Loucy (cell line): ENCODE measurements around the gene BCCIP.

Experiments
- H2AFZ ChIP-seq: fragments of 200-600 bp; sonication (generic); 2 replicates; pipeline ENCODE4 v1.6.0; 2016; ENCODE audit warnings: antibody characterized with exemption, mild to moderate bottlenecking, low read length, moderate library complexity
- H3F3A ChIP-seq: fragments of 200-600 bp; 2 replicates; pipeline ENCODE4 v1.6.0; 2016; ENCODE audit warnings: antibody characterized with exemption, low read depth, mild to moderate bottlenecking
- H3K27me3 ChIP-seq: fragments of 200-600 bp; sonication (generic); 2 replicates; pipeline ENCODE4 v1.6.1; 2014; ENCODE audit warnings: low read length, mild to moderate bottlenecking; ENCODE audit not compliant: insufficient read depth, poor library complexity, severe bottlenecking
- H3K36me3 ChIP-seq: fragments of 200-600 bp; sonication (generic); 2 replicates; pipeline ENCODE4 v1.6.1; 2016; ENCODE audit warnings: low read length; ENCODE audit not compliant: insufficient read depth
- H3K4me1 ChIP-seq: fragments of 200-600 bp; sonication (generic); 2 replicates; pipeline ENCODE4 v1.5.1; 2014; ENCODE audit warnings: low read length, mild to moderate bottlenecking; ENCODE audit not compliant: insufficient read depth, poor library complexity, severe bottlenecking
- H3K4me2 ChIP-seq: fragments of 200-600 bp; sonication (generic); 2 replicates; pipeline ENCODE4 v1.6.0; 2014; ENCODE audit warnings: antibody characterized with exemption, low read length, low read depth, mild to moderate bottlenecking; ENCODE audit not compliant: poor library complexity, severe bottlenecking
- H3K4me3 ChIP-seq: fragments of 200-600 bp; sonication (generic); 2 replicates; pipeline ENCODE4 v1.5.1; 2014; ENCODE audit warnings: low read length, mild to moderate bottlenecking, mixed read lengths; ENCODE audit not compliant: poor library complexity, severe bottlenecking
- H3K79me2 ChIP-seq: fragments of 200-600 bp; sonication (generic); 2 replicates; pipeline ENCODE4 v1.6.1; 2014; ENCODE audit warnings: low read length; ENCODE audit not compliant: insufficient read depth
- H3K9ac ChIP-seq: fragments of 200-600 bp; sonication (generic); 2 replicates; pipeline ENCODE4 v1.6.0; 2014; ENCODE audit warnings: mild to moderate bottlenecking, low read depth, low read length, moderate library complexity; ENCODE audit not compliant: poor library complexity, severe bottlenecking
- H3K9me2 ChIP-seq: fragments of 200-600 bp; sonication (generic); replicated peaks from 2 replicates; pipeline ENCODE4 v1.6.1; 2016; ENCODE audit warnings: low read depth, low read length, mixed read lengths
- H3K9me3 ChIP-seq: fragments of 200-600 bp; sonication (generic); 2 replicates; pipeline ENCODE4 v1.6.1; 2014; ENCODE audit warnings: mild to moderate bottlenecking, antibody characterized with exemption, low read length, low read depth; ENCODE audit not compliant: insufficient read depth
- H4K20me1 ChIP-seq: fragments of 200-600 bp; sonication (generic); 2 replicates; pipeline ENCODE4 v1.6.0; 2014; ENCODE audit warnings: antibody characterized with exemption, low read length, mild to moderate bottlenecking; ENCODE audit not compliant: insufficient read depth, poor library complexity, severe bottlenecking
- EZH2phosphoT487 ChIP-seq: fragments of 200-600 bp; IDR thresholded peaks from 2 replicates; pipeline ENCODE4 v1.6.1; 2018; ENCODE audit warnings: antibody characterized with exemption, mild to moderate bottlenecking, moderate library complexity, borderline replicate concordance
- TF ChIP-seq, protein P1 (sequence below): fragments of 200-600 bp; sonication (generic); conservative IDR thresholded peaks from 2 replicates; pipeline ENCODE4 v1.5.1; 2014; ENCODE audit warnings: mild to moderate bottlenecking, antibody characterized with exemption, low read length

The BCCIP gene

DNA sequence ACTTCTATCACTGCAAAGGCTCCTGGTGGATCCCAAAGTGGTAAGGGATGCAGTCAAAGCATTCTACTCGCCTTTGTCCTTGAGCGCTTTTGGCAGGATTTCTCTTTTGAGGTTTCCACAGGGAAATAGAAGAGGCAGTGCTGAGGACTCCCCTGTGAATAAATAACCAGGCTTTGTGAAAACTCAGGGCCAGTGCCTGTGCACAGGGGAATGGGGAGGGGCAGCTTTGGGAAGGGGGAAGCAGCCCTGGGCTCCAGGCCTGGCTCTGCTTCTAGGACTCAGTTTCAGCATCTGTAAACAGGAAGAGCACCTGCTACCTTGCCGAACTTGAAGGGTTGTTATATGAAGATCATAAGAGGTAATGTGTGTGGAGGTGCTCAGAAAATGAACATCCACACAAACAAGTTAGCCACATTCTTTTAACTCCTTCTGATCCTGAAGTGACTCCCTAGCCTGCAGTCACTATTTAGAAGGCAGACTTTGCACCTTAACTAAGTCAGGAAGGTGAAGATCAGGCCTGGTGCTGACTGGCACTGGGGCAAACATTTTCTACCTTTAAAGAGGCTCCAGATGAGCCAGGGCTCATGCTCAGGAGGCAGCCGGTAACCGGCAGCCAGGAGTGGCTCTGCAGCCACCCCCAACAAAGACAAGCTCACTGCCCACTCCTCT, 25.2 kb upstream of the BCCIP start:
- Histone ChIP-seq H4K20me1 (no peaks in the 10 kb centered on the region), H3K36me3 (peaks cover 9% of the 10 kb centered on the region; the same call in 1 of the 2 replicates), H3K79me2 (no peaks in the 10 kb centered on the region), H3K9me2 (no peaks in the 10 kb centered on the region), H3F3A (no peaks in the 10 kb centered on the region), H3K9me3 (no peaks in the 10 kb centered on the region), H3K4me3 (no peak overlapping the region), H3K4me1 (peaks cover 5% of the 10 kb centered on the region), H3K4me2 (no peak overlapping the region), H3K9ac (no peak overlapping the region), H3K27me3 (no peaks in the 10 kb centered on the region), H2AFZ (no peak overlapping the region)
- no peak for TF ChIP-seq EZH2phosphoT487
- TF ChIP-seq, protein P1, sequence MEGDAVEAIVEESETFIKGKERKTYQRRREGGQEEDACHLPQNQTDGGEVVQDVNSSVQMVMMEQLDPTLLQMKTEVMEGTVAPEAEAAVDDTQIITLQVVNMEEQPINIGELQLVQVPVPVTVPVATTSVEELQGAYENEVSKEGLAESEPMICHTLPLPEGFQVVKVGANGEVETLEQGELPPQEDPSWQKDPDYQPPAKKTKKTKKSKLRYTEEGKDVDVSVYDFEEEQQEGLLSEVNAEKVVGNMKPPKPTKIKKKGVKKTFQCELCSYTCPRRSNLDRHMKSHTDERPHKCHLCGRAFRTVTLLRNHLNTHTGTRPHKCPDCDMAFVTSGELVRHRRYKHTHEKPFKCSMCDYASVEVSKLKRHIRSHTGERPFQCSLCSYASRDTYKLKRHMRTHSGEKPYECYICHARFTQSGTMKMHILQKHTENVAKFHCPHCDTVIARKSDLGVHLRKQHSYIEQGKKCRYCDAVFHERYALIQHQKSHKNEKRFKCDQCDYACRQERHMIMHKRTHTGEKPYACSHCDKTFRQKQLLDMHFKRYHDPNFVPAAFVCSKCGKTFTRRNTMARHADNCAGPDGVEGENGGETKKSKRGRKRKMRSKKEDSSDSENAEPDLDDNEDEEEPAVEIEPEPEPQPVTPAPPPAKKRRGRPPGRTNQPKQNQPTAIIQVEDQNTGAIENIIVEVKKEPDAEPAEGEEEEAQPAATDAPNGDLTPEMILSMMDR, result no peak

DNA sequence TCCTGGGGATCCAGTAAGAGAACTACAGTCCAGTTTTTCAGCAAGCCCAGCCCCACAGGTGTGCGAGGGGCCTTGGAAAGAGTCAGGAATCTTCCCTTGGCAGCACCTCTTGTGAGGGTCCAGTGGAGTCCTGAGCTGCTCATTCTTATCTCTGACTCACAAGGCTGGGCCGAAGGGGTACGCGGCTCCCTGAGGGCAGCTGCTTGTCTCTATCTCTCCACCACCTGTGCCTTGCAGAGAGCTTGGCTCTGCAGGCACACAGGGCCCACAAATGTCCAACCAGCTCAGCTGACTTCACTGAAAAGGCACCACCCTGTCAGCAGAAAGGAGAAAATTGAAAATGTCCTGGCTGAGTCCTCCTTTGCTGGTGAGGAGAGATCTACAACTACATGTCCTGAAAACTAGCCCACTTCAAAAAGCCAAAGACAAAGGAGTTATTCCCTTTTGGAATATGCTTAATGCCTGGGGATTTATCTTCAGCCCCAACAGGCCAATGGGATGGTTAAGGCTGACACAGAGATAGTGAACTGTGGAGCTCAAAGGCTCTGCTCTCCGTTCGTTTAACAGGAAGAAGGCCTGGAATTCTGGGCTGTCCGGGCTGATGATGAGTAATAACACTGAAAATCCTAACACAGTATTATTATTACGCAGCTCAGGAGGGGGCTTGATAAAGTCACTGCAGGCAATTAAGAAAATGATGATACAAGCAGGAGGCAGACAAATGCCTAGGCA, 23.7 kb upstream of the BCCIP start:
- H3K4me1 ChIP-seq, result peaks cover 5% of the 10 kb centered on the region
- H3F3A ChIP-seq, result no peaks in the 10 kb centered on the region
- H3K79me2 ChIP-seq, result no peaks in the 10 kb centered on the region
- H3K4me3 ChIP-seq, result no peak overlapping the region
- no peaks in the 10 kb centered on the region for H3K27me3 ChIP-seq
- no peaks in the 10 kb centered on the region for H4K20me1 ChIP-seq
- no peak overlapping the region for H2AFZ ChIP-seq
- TF ChIP-seq EZH2phosphoT487, result no peak
- TF ChIP-seq, protein P1, result no peak
- H3K9me2 ChIP-seq, result no peaks in the 10 kb centered on the region
- H3K9ac ChIP-seq, result no peak overlapping the region
- no peaks in the 10 kb centered on the region for H3K36me3 ChIP-seq
- H3K4me2 ChIP-seq, result no peak overlapping the region
- no peaks in the 10 kb centered on the region for H3K9me3 ChIP-seq

DNA sequence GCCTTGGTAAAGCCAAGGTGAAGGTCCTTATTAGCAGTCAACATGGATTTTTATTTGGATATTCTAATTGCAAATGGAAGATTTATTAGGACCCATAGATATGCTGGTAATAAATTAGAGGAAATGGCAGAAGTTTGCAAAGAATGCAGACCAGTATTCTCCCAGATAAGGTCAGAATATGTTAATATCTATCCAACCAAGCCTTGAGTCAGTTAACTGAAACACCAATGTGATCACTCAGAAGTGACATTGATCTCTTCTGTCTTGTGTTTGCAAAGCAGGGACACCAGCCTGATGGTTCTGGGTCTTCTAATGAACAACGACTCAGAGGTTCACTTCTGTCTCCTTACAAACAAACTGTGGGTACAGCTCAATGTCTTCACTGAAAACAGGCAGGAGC, 21.8 kb upstream of the BCCIP start:
- no peaks in the 10 kb centered on the region for H3K36me3 ChIP-seq
- H3K9me3 ChIP-seq, result no peaks in the 10 kb centered on the region

More for the DNA sequence above, 21.8 kb upstream of the BCCIP start:
- Histone ChIP-seq H3K4me2 (no peak overlapping the region), H3K79me2 (no peaks in the 10 kb centered on the region), H2AFZ (no peak overlapping the region), H3K27me3 (no peaks in the 10 kb centered on the region), H3K4me3 (no peak overlapping the region), H3K9ac (no peak overlapping the region), H3K9me2 (no peaks in the 10 kb centered on the region), H4K20me1 (no peaks in the 10 kb centered on the region), H3F3A (no peaks in the 10 kb centered on the region), H3K4me1 (no peaks in the 10 kb centered on the region)
- TF ChIP-seq, protein P1, result no peak
- TF ChIP-seq EZH2phosphoT487, result no peak
